ENCODE measurements around the gene TNRC6B.

Gene TNRC6B

GRCh38 chr22:40233886-40234285 is 56.2 kb downstream of the TNRC6B start:
- Histone ChIP-seq H3K27ac (ENCODE audit: low read length) (no peak overlapping the region), H3K9me2 (replicated peaks; ENCODE audit: insufficient read depth, low read length) (no peaks in the 10 kb centered on the region), H3K4me3 (ENCODE audit: low read length) (no peak overlapping the region), H4K20me1 (ENCODE audit: insufficient read depth, low read length) (no peaks in the 10 kb centered on the region), H3K4me2 (ENCODE audit: low read depth, low read length) (no peak overlapping the region), H2AFZ (ENCODE audit: low read length) (no peak overlapping the region), H3K27me3 (replicated peaks; ENCODE audit: insufficient read depth, low read length) (no peaks in the 10 kb centered on the region), H3F3A (ENCODE audit: insufficient read depth, low read length) (peaks cover 11% of the 10 kb centered on the region; the same call in 1 of the 2 replicates), H3K9ac (ENCODE audit: low read length) (no peak overlapping the region), H3K4me1 (ENCODE audit: low read length) (peaks cover 19% of the 10 kb centered on the region), H3K36me3 (replicated peaks; ENCODE audit: insufficient read depth, low read length) (no peaks in the 10 kb centered on the region), H3K79me2 (ENCODE audit: low read length) (peaks cover 77% of the 10 kb centered on the region), H3K9me3 (replicated peaks; ENCODE audit: insufficient read depth, low read length) (no peaks in the 10 kb centered on the region)
- TF ChIP-seq EZH2phosphoT487 (IDR thresholded peaks at IDR 0.05; ENCODE audit: low read length) (no peak), CTCF (IDR thresholded peaks at IDR 0.05; ENCODE audit: low read length) (no peak), EZH2 (optimal IDR thresholded peaks at IDR 0.05; ENCODE audit: low read depth, low read length) (no peak)
- DNase-seq = no peak

GRCh38 chr22:40234658-40235057 is 56.9 kb downstream of the TNRC6B start:
- H3K9me2 ChIP-seq (replicated peaks; ENCODE audit: insufficient read depth, low read length) = no peaks in the 10 kb centered on the region
- no peaks in the 10 kb centered on the region for H4K20me1 ChIP-seq (ENCODE audit: insufficient read depth, low read length)
- no peak overlapping the region for H3K27ac ChIP-seq (ENCODE audit: low read length)
- H3K4me2 ChIP-seq (ENCODE audit: low read depth, low read length) = no peak overlapping the region
- H2AFZ ChIP-seq (ENCODE audit: low read length) = no peak overlapping the region
- no peaks in the 10 kb centered on the region for H3K9me3 ChIP-seq (replicated peaks; ENCODE audit: insufficient read depth, low read length)
- no peak for DNase-seq
- H3K79me2 ChIP-seq (ENCODE audit: low read length) = peaks cover 77% of the 10 kb centered on the region
- H3K9ac ChIP-seq (ENCODE audit: low read length) = no peak overlapping the region
- H3K27me3 ChIP-seq (replicated peaks; ENCODE audit: insufficient read depth, low read length) = no peaks in the 10 kb centered on the region
- TF ChIP-seq EZH2phosphoT487 (IDR thresholded peaks at IDR 0.05; ENCODE audit: low read length) = no peak
- no peak for TF ChIP-seq CTCF (IDR thresholded peaks at IDR 0.05; ENCODE audit: low read length)
- no peaks in the 10 kb centered on the region for H3K36me3 ChIP-seq (replicated peaks; ENCODE audit: insufficient read depth, low read length)
- H3K4me1 ChIP-seq (ENCODE audit: low read length) = peaks cover 19% of the 10 kb centered on the region
- peaks cover 11% of the 10 kb centered on the region; the same call in 1 of the 2 replicates for H3F3A ChIP-seq (ENCODE audit: insufficient read depth, low read length)
- no peak overlapping the region for H3K4me3 ChIP-seq (ENCODE audit: low read length)

- TF ChIP-seq EZH2phosphoT487 (IDR thresholded peaks at IDR 0.05; ENCODE audit: low read length) (no peak), CTCF (IDR thresholded peaks at IDR 0.05; ENCODE audit: low read length) (no peak), EZH2 (optimal IDR thresholded peaks at IDR 0.05; ENCODE audit: low read depth, low read length) (no peak)
- peaks cover 11% of the 10 kb centered on the region; the same call in 1 of the 2 replicates for H3F3A ChIP-seq (ENCODE audit: insufficient read depth, low read length)
- H4K20me1 ChIP-seq (ENCODE audit: insufficient read depth, low read length) = no peaks in the 10 kb centered on the region
- H3K9me3 ChIP-seq (replicated peaks; ENCODE audit: insufficient read depth, low read length) = no peaks in the 10 kb centered on the region
- H2AFZ ChIP-seq (ENCODE audit: low read length) = no peak overlapping the region
- no peak overlapping the region for H3K27ac ChIP-seq (ENCODE audit: low read length)
- H3K4me1 ChIP-seq (ENCODE audit: low read length) = peaks cover 19% of the 10 kb centered on the region
- no peak overlapping the region for H3K9ac ChIP-seq (ENCODE audit: low read length)
- no peak for DNase-seq
- H3K4me2 ChIP-seq (ENCODE audit: low read depth, low read length) = no peak overlapping the region
- peaks cover 80% of the 10 kb centered on the region for H3K79me2 ChIP-seq (ENCODE audit: low read length)
- H3K9me2 ChIP-seq (replicated peaks; ENCODE audit: insufficient read depth, low read length) = no peaks in the 10 kb centered on the region
- H3K27me3 ChIP-seq (replicated peaks; ENCODE audit: insufficient read depth, low read length) = no peaks in the 10 kb centered on the region
- no peaks in the 10 kb centered on the region for H3K36me3 ChIP-seq (replicated peaks; ENCODE audit: insufficient read depth, low read length)
- no peak overlapping the region for H3K4me3 ChIP-seq (ENCODE audit: low read length)
These were observed 57.6 kb downstream of the TNRC6B start for GRCh38 chr22:40235308-40235707.
